Ishikawa (cell line): Measurements from ENCODE around the gene BASP1.

Experiments
- CEBPB ChIP-seq: IDR thresholded peaks from 2 replicates; pipeline ENCODE4 v1.6.1; 2012
- EP300 ChIP-seq: IDR thresholded peaks from 2 replicates; pipeline ENCODE4 v1.6.1; 2012; ENCODE audit warnings: borderline replicate concordance
- NFIC ChIP-seq: IDR thresholded peaks from 2 replicates; pipeline ENCODE4 v1.6.1; 2012
- RAD21 ChIP-seq: IDR thresholded peaks from 2 replicates; pipeline ENCODE4 v1.6.1; 2012; ENCODE audit warnings: low read depth
- TAF1 ChIP-seq: IDR thresholded peaks from 2 replicates; pipeline ENCODE4 v1.6.1; 2012; ENCODE audit warnings: low read depth, mild to moderate bottlenecking
- TCF12 ChIP-seq: IDR thresholded peaks from 2 replicates; pipeline ENCODE4 v1.6.1; 2012; ENCODE audit warnings: low read depth
- TEAD4 ChIP-seq: IDR thresholded peaks from 2 replicates; pipeline ENCODE4 v1.6.1; 2012
- YY1 ChIP-seq: IDR thresholded peaks from 2 replicates; pipeline ENCODE4 v1.6.1; 2012; ENCODE audit warnings: low read depth
- TF ChIP-seq, protein P1 (sequence below): IDR thresholded peaks from 2 replicates; pipeline ENCODE4 v1.6.1; 2012; ENCODE audit warnings: low read depth, mild to moderate bottlenecking
- TF ChIP-seq, protein P2 (sequence below): IDR thresholded peaks from 2 replicates; pipeline ENCODE4 v1.6.1; 2012

DNA sequence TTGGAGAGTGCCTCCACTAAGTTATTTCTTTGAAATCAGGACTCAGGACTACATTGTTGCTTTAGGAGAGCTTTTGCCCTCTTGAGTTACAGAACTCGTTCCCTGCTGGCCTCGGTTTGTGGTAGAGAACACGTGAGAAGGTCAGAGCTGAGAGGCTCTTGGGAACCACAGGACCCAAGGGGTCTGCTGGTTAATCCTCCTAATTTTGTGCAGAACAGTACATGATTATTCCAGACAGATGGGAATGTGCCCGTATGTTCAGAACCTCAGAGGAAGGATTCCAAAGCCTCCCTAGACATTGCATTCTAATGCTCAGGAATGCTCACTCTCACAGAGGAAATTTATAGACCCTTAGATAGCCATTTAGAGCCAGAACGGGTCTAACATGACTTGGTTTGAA lies 25.2 kb upstream of the BASP1 start:
- TF ChIP-seq, protein P1, sequence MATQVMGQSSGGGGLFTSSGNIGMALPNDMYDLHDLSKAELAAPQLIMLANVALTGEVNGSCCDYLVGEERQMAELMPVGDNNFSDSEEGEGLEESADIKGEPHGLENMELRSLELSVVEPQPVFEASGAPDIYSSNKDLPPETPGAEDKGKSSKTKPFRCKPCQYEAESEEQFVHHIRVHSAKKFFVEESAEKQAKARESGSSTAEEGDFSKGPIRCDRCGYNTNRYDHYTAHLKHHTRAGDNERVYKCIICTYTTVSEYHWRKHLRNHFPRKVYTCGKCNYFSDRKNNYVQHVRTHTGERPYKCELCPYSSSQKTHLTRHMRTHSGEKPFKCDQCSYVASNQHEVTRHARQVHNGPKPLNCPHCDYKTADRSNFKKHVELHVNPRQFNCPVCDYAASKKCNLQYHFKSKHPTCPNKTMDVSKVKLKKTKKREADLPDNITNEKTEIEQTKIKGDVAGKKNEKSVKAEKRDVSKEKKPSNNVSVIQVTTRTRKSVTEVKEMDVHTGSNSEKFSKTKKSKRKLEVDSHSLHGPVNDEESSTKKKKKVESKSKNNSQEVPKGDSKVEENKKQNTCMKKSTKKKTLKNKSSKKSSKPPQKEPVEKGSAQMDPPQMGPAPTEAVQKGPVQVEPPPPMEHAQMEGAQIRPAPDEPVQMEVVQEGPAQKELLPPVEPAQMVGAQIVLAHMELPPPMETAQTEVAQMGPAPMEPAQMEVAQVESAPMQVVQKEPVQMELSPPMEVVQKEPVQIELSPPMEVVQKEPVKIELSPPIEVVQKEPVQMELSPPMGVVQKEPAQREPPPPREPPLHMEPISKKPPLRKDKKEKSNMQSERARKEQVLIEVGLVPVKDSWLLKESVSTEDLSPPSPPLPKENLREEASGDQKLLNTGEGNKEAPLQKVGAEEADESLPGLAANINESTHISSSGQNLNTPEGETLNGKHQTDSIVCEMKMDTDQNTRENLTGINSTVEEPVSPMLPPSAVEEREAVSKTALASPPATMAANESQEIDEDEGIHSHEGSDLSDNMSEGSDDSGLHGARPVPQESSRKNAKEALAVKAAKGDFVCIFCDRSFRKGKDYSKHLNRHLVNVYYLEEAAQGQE = no peak
- TF ChIP-seq NFIC = no peak
- TF ChIP-seq RAD21 = no peak
- TF ChIP-seq, protein P2, sequence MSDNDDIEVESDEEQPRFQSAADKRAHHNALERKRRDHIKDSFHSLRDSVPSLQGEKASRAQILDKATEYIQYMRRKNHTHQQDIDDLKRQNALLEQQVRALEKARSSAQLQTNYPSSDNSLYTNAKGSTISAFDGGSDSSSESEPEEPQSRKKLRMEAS = no peak
- TF ChIP-seq YY1 = no peak
- TF ChIP-seq EP300 = no peak
- no peak for TF ChIP-seq TEAD4
- TF ChIP-seq CEBPB = no peak
- no peak for TF ChIP-seq TAF1
- TF ChIP-seq TCF12 = no peak
